Epithelial cell of umbilical artery (primary cell): ENCODE results near the gene CXCL1. TPM values are rescaled to one million over a fixed set of nuclear protein-coding genes. Genes with fewer than 3 reads are reported as not detected.

Source experiments
- total RNA-seq: library from RNA; depleted of rRNA; stranded (reverse); fragments of >200 nt; gene quantifications from 2 replicates; pipeline ENCODE4 v1.2.3, GENCODE V29; 2014

CXCL1 gene
- total RNA-seq = 14.6 and 36.2 TPM in 2 replicates

GRCh38 chr4:73869130-73870055 is at the start of gene CXCL1:
Gene CXCL1, plus strand, starts transcription at chr4:73869393. Its CDS starts 78 bp downstream, at chr4:73869471.

GRCh38 chr4:73836373-73837279 is 32.6 kb upstream of the CXCL1 start, which contains the start of gene CXCL6:
Gene CXCL6, plus strand, starts transcription at chr4:73836678. Its CDS starts 73 bp downstream, at chr4:73836751.

GRCh38 chr4:73853246-73853704 is 15.9 kb upstream of the CXCL1 start, which contains the start of gene PF4V1:
Gene PF4V1, plus strand, starts transcription at chr4:73853296. Its CDS starts 67 bp downstream, at chr4:73853363.

Other genes with a start within 250 kb of the CXCL1 start
- under 0.01 TPM in 1 of 2 replicates, not detected in the other for gene RASSF6, start 249.0 kb upstream of the CXCL1 start, total RNA-seq
- gene CXCL8, start 128.8 kb upstream of the CXCL1 start, total RNA-seq = 36.1 and 80.4 TPM in 2 replicates
- gene CXCL6, start 32.7 kb upstream of the CXCL1 start, total RNA-seq = 0.65 and 6.4 TPM in 2 replicates
- not detected in 2 replicates for gene PF4V1, start 16.1 kb upstream of the CXCL1 start, total RNA-seq
- not detected in 2 replicates for gene PF4, start 112.6 kb downstream of the CXCL1 start, total RNA-seq
- not detected in 2 replicates for gene PPBP, start 118.8 kb downstream of the CXCL1 start, total RNA-seq
- gene CXCL5, start 129.3 kb downstream of the CXCL1 start, total RNA-seq = 0.61 TPM in 1 of 2 replicates, not detected in the other
- 0.61 and 1.3 TPM in 2 replicates for gene CXCL3, start 169.3 kb downstream of the CXCL1 start, total RNA-seq
- 4.5 and 5.3 TPM in 2 replicates for gene CXCL2, start 229.8 kb downstream of the CXCL1 start, total RNA-seq